Measurements from ENCODE around the gene NAA16. TPM values are rescaled to one million over a fixed set of nuclear protein-coding genes. Genes with fewer than 3 reads are reported as not detected.
A peak's percentile ranks its signal among the peaks of the same experiment; 100 is the strongest.
"Not testable (repeated sequence)": the region's sequence is repeated elsewhere in the genome, so short reads cannot be mapped to it uniquely, and the experiment has no call there.

The NAA16 gene
- total RNA-seq, 1 donor from 2014 or later: 4.6 TPM

DNA sequence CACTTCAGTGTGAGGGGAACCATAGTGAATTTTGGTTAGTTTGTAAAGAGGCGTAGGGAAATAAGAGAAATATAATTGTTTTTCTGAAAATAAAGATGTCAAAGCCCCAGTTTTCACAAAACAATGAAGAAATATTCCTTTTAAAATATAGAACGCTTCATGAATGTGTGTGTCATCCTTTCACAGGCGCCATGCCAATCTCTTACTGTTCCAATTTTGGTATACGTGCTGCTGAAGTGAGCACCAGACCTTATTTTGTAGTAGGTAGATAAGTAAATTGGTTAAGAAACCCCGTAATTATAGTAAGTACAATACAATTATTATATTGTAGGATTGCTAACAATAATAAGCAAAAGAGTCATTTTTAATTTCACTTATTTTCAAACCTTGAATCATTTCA, 43.3 kb downstream of the NAA16 start:
- peak in 1 of 2 donors; percentile 38 for DNase-seq (ENCODE audit: low read depth in 2 of 2)

DNA sequence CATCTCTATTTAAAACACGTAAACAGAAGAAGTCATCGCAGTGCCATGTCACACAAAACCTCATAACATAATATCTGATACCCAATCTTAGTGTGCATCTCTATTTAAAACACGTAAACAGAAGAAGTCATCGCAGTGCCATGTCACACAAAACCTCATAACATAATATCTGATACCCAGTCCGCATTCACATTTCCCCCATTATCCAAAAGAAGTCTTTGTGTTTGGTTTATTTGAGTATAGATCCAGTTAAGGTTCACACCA, 45.2 kb downstream of the NAA16 start:
- DNase-seq (ENCODE audit: low read depth in 2 of 2): not testable (repeated sequence)

DNA sequence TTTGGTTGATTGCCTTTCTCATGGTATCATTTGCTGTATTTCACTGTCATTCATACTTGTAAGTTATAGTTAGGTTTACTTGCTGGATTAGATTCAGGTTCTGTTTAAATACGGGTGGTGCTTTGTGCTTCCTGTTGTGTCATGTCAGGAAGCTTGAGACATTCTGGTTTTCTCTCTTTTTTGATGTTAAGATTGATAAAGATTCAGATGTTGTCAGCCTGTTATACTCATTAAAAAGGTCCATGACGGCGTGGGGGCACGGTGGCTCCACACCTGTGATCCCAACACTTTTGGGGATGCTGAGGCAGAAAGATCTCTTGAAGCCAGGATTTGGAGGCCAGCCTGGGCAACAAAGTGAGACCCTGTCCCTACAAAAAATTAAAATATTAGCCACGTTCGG, 45.7 kb downstream of the NAA16 start:
- peak in 1 of 2 donors; percentile 72 for DNase-seq (ENCODE audit: low read depth in 2 of 2)

DNA sequence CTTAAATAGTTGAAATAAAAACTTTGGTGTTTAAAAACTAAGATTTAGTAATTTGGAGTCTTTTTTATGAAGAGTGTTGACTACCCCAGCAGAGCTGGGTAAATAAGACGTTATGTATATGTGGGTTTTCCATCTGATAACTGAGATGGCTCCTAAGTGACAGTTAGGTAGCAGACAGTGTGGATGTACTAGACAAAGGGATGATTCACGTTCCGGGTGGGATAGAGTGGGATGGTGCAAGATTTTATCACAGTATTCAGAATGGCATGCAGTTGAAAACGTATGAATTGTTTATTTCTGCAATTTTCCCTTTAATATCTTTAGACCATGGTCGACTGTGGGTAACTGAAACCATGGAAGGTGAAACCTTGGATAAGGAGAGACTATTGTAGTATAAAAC, 50.4 kb downstream of the NAA16 start:
- DNase-seq (ENCODE audit: low read depth in 2 of 2): peak in 1 of 2 donors; percentile 27

DNA sequence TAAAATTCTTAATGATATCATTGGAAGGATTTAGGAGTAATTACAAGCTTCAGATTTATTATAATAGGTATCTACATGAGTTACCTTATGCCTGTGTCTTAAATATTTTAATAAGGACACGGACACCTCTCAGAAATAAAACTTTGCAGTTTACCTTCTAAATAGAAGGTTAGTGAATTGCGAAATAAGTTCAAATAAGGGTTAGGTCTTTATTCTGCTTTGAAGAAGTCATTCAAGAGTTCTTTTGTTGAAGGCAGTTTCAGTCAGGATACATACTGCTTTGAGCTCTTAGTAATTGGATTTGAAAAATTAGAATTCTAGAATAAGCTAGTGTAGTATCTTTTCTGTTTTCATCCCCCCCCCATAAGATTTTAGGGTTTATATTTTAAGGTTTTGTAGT, 53.0 kb downstream of the NAA16 start:
- no peak for DNase-seq (ENCODE audit: low read depth in 2 of 2)

DNA sequence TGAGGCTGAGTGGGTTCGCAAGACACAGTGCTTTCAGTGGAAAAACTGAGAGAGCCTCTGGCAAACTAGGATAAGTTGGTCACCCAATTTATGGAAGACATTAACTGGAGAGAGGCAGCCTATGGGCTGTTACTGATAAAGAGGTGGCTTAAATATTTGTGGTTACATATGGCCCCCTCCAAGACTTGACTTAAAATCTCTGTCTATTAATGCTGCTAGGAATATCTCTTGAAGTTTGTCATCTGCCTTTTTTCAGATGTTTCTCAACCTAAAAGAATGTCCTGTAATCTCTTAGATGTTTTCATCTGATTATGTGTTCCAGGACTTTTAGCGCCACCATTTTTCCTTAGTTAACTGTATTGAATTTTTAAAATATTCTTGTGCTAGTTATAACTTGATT, 54.6 kb downstream of the NAA16 start:
- no peak for DNase-seq (ENCODE audit: low read depth in 2 of 2)

DNA sequence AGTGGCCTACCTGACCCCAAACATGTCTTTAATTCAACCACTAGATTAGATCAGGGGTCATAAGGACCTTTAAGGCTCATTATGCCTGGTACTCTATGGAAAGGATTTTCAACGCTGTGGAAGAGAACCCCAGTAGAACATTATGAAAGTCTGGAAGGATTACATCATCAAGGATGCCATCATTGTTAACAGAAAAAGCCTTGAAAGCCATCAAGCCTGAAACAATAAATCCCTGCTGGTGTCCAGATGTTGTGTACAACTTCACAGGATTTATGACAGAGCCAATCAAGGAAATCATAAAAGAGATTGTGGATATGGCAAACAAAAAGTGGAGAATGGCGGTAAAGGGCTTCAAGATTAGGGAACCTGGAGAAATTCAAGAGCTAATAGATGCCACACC, 59.7 kb downstream of the NAA16 start:
- DNase-seq (ENCODE audit: low read depth in 2 of 2): no peak

DNA sequence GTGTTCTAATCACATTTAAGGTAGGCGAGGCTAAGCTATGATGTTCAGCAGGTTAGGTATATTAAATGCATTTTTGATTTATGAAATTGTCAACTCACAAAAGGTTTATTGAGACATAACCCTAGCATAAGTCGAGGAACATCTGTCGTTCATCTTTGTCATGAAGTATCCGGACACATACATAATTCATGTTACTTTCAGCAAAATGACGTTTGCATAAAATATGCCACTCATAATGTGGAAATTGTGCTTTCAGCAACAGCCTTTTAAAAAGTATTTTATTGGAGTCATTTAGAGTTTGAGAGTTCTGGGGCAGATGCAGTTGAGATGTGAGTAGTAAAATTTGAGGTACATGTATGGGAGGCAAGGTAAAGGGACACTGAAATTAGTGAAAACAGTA, 66.4 kb downstream of the NAA16 start:
- no peak for DNase-seq (ENCODE audit: low read depth in 2 of 2)

DNA sequence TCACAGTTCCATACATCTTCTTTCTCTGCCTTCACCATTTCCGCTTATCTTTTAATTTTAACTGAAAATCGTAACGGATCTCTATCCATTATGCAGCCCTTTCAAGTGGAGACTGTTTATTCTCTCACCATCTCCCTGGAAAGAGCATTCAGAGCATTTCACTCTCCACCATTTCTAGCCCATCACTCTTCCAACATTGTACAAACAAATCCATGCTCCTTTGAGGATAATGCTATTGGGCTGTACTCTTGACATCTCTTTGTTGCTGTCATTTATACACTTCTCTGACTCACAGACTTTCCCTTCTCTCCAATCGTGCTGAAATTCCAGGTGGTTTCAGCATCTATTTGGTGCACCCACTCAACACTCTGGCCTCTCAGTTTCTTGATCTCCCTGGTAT, 71.4 kb downstream of the NAA16 start:
- DNase-seq (ENCODE audit: low read depth in 2 of 2): no peak

DNA sequence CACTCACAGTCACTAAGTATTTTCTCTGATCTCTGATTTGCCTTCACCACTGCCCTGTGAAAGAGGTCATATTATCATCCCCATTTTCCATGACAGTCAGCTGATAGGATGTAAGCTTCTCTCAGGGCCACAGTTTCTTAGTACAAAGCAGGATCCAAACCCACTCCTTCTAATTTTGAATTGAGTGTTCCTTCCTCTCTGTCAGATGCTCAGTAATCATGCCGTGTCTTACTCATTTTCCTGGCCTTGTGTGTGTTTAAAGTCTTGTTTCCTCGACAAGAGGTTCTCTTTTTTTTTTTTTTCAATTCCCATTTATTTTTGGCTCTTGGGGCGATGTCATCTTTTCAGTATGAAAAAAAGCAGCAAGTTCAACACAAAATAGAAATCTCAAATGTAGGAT, 72.3 kb downstream of the NAA16 start:
- peak in 1 of 2 donors; percentile 87 for DNase-seq (ENCODE audit: low read depth in 2 of 2)

DNA sequence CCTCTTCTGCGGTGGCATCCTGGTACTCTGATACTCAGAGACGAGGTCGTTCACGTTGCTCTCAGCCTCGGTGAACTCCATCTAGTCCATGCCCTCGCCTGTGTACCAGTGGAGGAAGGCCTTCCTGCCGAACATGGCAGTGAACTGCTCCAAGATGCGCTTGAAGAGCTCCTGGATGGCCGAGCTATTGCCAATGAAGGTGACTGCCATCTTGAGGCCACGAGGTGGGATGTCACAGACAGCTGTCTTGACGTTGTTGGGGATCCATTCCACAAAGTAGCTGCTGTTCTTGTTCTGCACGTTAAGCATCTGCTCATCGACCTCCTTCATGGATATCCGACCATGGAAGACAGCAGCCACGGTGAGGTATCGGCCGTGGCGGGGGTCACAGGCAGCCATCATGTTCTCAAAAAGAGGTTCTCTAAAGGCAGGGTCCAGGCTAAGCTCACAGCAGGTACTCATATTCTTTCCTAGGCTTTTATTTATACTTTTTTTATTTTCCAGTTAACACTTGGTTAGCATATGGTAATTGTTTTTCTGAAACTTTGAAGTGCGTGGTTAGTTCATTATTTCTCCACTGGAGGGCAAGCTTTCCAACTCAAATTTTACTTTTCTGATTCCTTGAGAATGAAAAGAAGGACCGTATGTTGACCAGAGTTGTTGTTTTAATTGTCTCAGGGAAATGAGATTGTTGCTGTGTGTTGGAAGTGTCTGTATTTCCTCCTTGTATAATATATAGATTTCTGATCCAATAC, 73.9 kb downstream of the NAA16 start:
- DNase-seq (ENCODE audit: low read depth in 2 of 2): peak in 1 of 2 donors; percentile 37

DNA sequence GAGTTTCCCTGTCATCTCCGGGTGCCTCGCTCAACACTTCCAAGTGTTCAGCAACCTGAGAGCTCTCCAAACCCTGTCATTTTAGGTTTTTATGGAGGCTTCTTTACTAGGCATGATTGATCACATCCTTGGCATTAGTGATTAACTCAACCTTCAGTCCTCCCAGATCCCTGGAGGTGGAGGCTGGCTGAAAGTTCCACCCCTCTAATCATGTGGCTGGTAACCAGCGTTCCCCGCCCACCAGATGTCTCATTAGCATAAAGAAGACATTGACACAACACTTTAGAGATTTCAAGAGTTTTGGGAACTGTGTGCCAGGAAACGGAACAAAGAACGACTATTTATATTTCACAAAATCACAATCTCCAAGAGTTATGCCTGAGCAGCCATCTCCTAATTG, 75.1 kb downstream of the NAA16 start:
- no peak for DNase-seq (ENCODE audit: low read depth in 2 of 2)

DNA sequence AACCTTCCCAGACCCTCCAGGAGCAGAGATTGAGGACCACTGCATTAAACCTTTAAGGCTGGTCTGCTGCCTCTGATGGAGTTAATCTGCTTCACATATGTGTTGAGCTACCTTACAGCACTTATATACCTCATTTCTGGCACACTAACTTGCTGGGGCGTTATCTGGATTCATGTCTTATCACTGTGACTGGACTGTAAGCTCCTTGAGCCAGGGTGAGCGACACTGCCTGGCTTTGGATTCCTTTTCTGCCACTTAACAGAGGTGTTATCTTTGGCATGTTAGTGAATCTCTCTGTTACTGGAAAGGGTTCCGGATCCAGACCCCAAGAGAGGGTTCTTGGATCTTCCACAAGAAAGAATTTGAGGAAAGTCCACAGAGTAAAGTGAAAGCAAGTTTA, 76.5 kb downstream of the NAA16 start:
- DNase-seq (ENCODE audit: low read depth in 2 of 2): no peak

DNA sequence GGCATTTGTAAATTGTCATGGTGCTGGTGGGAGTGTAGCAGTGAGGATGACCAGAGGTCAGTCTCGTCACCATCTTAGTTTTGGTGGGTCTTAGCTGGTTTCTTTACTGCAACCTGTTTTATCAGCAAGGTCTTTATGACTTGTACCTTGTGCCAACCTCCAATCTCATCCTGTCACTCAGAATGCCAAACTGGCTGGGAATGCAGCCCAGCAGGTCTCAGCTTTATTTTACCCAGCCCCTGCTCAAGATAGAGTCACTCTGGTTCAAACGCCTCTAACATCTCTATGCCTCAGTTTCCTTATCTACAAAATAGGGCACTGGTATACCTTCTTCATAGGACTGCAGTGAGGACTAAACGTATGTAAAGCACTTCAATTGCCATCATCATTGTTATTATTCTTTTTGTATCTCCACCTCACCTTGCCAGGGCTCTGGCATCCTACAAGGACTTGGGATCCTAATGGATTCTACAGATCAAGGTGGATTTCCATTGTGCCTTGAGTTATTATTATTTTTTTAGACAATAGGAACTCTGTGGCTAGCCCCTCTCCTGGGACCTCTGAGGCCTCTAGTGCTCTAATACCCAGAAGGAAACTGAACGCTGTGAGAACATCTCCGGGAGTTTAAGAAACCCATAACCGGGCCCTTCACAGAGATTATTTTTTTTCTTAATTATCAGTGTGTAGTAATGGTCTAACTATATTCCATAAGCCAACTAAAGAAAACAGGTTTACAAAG, 77.2 kb downstream of the NAA16 start:
- DNase-seq (ENCODE audit: low read depth in 2 of 2): no peak

DNA sequence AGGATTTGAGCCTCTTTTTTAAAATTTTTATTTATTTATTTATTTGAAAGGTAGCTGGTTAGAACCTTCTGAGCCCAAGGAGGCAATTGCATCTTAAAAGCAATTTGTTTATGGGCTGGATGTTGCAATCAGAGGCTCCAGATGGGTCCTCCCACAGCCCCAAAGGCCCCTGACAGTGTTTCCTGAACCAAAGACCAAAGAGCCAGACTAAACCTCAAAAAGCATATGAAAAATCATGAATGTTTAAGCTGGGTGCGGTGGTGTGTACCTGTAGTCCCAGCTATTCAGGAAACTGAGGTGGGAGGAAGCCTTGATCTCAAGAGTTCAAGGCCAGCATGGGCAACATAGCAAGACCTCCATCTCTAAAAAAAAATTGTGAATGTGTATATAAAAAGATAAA, 78.5 kb downstream of the NAA16 start:
- no peak for DNase-seq (ENCODE audit: low read depth in 2 of 2)

DNA sequence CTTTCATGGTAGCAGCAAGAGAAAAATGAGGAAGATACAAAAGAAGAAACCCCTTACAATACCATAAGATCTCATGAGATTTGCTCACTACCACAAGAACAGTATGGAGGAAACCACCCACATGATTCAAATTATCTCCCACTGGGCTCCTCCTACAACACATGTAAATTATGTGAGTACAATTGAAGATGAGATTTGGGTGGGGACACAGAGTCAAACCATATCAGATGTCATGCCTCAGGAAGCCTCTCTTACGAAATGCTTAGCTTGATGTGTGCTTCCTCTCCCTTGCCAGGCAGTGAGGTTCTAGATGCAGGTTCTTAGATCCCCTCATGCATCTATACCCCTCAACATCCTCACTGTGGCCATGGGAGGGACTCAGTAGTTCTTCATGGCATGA, 83.1 kb downstream of the NAA16 start:
- no peak for DNase-seq (ENCODE audit: low read depth in 2 of 2)

DNA sequence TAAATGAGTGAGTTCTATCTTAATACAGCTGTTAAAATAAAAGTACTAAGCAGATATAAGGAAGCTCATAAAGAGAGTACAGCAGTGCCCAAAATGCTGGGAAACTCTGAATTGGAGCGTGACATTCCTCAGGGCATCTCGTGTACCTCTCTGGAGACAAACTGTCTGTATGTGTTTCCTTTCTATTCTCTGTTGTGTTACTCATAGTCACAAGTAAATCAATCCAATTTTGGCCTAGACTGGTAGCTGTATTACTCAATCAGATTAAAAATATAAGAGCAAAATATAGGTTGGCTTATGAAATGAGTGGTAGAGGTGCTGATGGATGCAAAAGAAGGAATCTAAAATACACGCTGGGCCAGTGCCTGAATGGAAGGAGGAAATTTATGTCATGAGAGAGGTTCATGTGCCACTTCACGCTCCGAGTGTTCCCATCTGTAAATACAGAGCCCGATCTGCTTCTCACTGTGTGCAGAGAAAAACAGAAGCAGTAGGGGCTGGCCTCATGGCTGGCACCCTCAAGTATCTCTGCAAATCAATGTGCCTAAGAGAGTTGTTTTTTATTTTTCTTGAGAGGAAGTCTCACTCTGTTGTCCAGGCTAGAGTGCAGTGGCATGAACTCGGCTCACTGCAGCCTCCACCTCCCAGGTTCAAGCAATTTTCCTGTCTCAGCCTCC, 87.6 kb downstream of the NAA16 start:
- DNase-seq (ENCODE audit: low read depth in 2 of 2): peak in 1 of 2 donors; percentile 7

DNA sequence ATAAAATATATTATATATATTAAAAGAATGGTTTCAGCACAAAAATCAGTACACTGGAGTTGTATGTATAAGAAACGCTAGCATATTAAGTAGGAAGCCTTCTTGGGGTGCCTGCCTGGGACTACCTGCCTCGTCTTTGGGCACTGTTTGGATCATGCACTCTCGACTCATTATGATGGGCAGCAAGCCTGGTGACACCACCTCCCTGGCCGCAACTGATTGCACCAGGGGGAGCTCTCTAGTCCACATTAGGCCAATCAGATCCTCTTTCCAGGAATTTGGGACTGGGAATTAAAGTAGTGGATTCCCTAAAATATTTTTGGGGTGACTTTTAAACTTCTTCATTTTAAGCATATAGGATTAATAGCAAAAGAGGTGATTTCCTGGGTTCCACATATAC, 90.3 kb downstream of the NAA16 start:
- DNase-seq (ENCODE audit: low read depth in 2 of 2): no peak

DNA sequence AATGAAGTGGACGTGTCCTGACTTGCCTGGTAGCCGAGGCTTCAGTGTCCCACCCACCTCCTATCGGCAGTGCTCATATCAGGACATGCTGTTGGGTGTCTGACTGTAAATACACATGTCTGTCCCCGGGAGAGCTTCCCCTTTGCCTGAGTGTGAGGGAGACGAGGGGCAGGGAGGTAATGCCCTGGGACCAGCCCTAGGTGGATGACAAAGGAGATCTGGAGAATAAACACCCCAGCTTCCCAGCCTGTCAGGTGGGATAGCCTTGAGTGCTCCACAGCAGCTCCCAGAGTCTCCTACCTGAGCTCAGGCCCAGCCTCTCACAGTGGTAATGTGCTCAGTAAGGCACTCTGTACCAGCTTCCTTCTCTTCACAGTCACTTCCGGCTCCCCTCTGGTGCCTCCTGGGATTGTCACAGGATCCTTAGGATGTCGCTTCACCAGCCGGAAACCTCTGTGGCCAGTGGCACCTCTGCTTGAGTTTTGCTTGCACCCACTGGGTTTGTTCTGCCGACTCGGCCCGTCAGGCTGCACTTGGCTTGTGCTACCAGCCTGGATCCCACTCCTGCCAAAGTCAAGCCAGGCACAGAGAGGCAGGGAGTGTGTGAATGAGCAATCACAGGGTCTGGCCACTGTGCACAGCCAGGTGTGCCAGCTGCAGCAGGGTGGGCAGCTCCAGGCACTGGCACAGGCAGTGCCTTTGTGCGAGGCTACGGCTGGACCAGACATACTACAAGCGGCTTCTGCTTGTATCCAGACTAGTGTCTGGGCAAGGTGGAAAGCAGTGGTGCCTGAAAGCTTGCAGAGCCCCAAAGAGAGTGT, 91.8 kb downstream of the NAA16 start:
- no peak for DNase-seq (ENCODE audit: low read depth in 2 of 2)

DNA sequence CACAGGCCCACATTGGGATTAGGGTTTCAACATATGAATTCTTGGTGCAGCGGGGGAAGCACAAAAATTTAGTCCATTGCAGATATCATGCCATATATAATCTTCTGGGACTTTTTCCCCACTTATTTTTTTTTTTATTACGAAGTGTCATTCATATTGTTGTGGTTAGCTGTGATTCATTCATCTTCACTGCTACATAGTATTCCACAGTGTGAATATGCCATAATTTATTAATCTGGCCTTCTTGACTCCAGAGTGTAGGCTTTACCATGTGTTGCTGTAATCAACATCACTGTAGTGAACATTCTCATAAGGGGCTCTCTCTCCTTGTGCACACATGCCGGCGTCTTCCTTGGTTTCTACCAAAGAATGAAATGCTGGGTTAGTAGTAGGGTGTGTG, 92.9 kb downstream of the NAA16 start:
- DNase-seq (ENCODE audit: low read depth in 2 of 2): no peak

DNA sequence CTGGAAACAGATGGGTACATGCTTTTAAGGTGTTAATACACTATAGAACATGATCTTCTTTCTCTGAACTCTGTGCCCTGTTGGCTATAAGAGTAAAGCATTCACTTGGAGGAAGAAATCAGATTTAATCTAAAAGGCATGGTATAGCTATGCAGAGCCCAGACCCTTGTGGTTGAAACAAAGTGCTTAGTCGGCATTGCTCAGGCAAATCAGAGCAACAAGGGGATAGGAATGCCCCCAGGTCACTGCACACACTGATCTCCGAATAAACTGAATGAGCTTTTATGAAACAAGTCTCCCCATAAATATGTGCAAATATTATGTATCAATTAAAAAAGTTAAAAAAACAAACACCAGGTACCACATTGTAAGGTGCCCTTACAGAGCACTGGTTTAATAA, 94.3 kb downstream of the NAA16 start:
- no peak for DNase-seq (ENCODE audit: low read depth in 2 of 2)

DNA sequence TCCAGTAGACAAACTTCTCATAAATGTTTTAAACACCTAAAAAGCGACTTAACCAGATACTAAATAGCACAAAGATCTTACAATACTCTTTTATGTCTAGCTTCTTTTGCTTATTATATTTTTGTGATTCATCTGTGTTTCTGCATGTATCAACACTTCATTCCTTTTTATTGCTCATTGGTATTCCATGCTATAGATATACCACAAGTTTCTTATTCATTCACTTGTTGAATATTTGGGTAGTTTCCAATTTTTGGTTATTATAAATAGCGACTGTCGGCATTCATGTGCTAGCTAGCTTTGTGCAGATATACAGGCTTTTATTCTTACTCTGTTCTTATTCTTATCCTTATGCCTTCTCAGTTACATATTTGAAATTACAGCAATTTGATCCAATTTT, 96.3 kb downstream of the NAA16 start:
- no peak for DNase-seq (ENCODE audit: low read depth in 2 of 2)

Measured in lung microvascular endothelial cell (primary cell).